GM12891 (cell line): ENCODE measurements around the gene TFF1.

Experiments used
- DNase-seq: peaks from one replicate; pipeline ENCODE4 v3.0.0; 2011; ENCODE audit warnings: low spot score; ENCODE audit not compliant: insufficient read length
- FAIRE-seq: peaks from 2 replicates; lab custom pipeline; 2011; peaks lifted over from hg19 to GRCh38; lab: Jason Lieb, UNC
- PAX5 ChIP-seq: IDR thresholded peaks from 2 replicates; pipeline ENCODE4 v1.6.1; 2011; ENCODE audit warnings: low read length, moderate library complexity, mild to moderate bottlenecking; ENCODE audit not compliant: insufficient read depth, severe bottlenecking
- POLR2A ChIP-seq: IDR thresholded peaks from 2 replicates; pipeline ENCODE4 v1.6.1; 2011; ENCODE audit warnings: low read depth, low read length, control low read depth
- POLR2AphosphoS5 ChIP-seq: IDR thresholded peaks from 2 replicates; pipeline ENCODE4 v1.6.1; 2011; ENCODE audit warnings: low read depth, low read length, control low read depth
- POU2F2 ChIP-seq: IDR thresholded peaks from 2 replicates; pipeline ENCODE4 v1.6.1; 2011; ENCODE audit warnings: low read depth, mild to moderate bottlenecking, control low read depth, low read length, moderate library complexity
- SPI1 ChIP-seq: IDR thresholded peaks from 2 replicates; pipeline ENCODE4 v1.6.1; 2011; ENCODE audit warnings: low read depth, low read length, control low read depth
- TAF1 ChIP-seq: IDR thresholded peaks from 2 replicates; pipeline ENCODE4 v1.6.1; 2011; ENCODE audit warnings: low read depth, low read length, control low read depth

TFF1 gene

GRCh38 chr21:42375966-42376337, 9.6 kb upstream of the TFF1 start:
- no peak; the same call in none of the 2 replicates for TF ChIP-seq POLR2A
- TF ChIP-seq POLR2AphosphoS5 = 0 out of 2 replicates have a peak, but pooled peaks have one; percentile 21
- TF ChIP-seq PAX5 = no peak
- TF ChIP-seq TAF1 = no peak
- DNase-seq (no peak), FAIRE-seq (no peak)

- TF ChIP-seq POLR2AphosphoS5 = no peak
- no peak for TF ChIP-seq POLR2A
- TF ChIP-seq SPI1 = no peak
- no peak for TF ChIP-seq POU2F2
- TF ChIP-seq TAF1 = no peak
- TF ChIP-seq PAX5 = no peak
- DNase-seq (no peak), FAIRE-seq (no peak)
These were observed 9.2 kb upstream of the TFF1 start for GRCh38 chr21:42375506-42375905.

DNA sequence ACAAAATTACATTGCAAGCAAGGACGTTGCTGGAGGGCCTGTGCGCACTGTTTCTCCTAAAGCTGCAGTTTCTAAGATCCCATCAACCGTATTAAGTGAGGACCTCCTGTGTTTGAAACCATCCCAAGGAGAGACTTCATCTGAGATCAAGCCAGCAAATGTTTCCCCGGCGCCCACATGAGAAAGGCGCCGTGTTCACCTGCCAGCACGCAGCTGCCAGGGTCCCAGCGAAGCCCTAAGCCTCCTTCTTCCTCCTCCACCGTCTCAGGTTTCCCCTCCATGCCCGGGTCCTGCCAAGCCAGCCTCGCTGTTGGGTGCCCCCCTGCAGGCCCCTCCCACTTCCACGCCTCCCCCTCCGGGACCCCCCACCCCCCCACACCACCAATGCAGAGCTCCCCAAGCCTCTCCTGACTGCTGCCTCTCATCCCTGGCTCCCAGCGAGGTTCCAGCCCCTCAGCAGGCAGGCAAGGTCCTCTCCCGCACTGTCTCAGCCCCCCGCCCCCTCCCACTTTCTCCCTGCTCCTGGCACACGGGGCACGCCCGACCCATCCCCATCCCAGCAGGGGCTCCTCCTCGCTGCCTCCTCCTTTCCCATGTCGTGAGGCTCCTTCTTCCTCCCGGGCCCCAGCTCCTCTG, 8.6 kb upstream of the TFF1 start:
- FAIRE-seq (no peak), DNase-seq (no peak)
- TF ChIP-seq SPI1 (no peak), POLR2A (no peak), POU2F2 (no peak), PAX5 (no peak), POLR2AphosphoS5 (no peak), TAF1 (no peak)

- DNase-seq (no peak), FAIRE-seq (no peak)
- TF ChIP-seq SPI1 (no peak), POU2F2 (no peak), POLR2A (no peak), TAF1 (no peak), PAX5 (no peak), POLR2AphosphoS5 (no peak)
These were observed 8.1 kb upstream of the TFF1 start for GRCh38 chr21:42374457-42374856.

DNA sequence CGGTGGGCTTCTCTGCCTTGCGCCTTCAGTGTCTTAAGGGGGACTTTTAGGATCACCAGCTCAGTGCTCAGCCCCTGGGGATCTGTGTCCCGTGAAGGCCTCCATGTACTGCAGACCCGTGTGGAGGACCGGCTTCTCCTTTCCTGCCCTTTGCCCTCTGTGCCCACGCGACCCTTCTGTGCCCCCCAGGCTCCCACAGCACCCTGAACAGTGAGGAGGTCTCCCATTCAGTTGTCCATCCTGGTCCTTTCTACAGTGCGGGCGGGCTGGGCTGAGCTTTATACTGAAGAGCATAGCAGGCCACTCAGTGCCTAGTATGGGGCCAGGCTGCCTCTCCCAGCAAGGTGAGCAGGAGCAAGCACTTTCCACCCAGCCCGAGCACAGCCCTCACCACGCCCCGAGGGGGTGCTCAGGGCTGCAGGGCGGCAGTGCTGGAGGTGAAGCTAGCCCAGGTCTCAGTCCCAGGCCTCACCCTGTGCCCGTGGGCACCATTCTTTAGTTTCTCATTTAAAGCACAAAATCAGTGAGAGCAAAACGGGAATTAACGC, 7.6 kb upstream of the TFF1 start:
- FAIRE-seq = no peak
- TF ChIP-seq POU2F2 (no peak), PAX5 (no peak), SPI1 (no peak), POLR2AphosphoS5 (no peak), POLR2A (no peak), TAF1 (no peak)
- DNase-seq = no peak

DNA sequence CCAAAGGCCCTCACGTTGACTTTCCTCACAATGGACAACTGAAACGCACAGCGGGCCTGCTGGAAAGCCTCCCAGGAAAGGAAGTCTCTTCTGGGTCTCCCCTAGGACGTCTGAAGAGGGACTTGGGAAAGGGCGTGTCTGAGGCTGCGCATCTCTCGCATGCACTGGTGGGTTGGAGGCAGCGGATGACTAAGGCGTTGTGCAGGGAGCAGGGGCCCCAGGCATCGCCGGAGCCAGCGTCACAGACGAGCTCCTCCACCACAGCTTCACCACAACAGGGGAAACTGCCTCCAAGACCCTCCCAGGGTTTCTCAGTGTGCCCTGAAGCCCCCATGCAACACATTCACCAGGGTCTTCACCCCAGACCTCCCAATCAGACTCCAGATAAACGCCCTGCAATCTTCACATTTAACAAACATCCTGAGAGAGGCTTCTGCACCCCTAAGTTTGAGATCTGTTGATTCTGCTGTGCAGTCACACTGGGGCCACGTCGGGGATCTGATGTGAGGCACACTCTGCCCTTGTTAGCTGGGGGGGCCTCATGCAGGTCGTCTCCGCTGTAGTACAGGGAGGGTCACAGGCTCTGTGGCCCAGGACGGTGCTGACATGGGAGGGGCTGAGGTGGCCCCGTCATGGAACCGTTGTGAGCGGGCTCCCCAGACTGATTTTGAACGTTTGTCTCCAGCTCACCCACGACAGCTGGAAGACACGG, 7.0 kb upstream of the TFF1 start:
- peak; percentile 50 for TF ChIP-seq POLR2AphosphoS5
- no peak for TF ChIP-seq POU2F2
- TF ChIP-seq SPI1 = no peak
- peak; percentile 49; the same call in 1 of the 2 replicates for TF ChIP-seq POLR2A
- DNase-seq (no peak), FAIRE-seq (no peak)

- FAIRE-seq = peak; percentile 5
- TF ChIP-seq PAX5 (no peak), POLR2AphosphoS5 (peak; percentile 48), SPI1 (no peak), TAF1 (no peak), POU2F2 (no peak), POLR2A (peak; percentile 51; the same call in 1 of the 2 replicates)
- DNase-seq = no peak
These were observed 4.7 kb upstream of the TFF1 start for GRCh38 chr21:42370894-42371654.

GRCh38 chr21:42369821-42370220, 3.5 kb upstream of the TFF1 start:
- DNase-seq (no peak), FAIRE-seq (no peak)
- TF ChIP-seq POLR2A (peak; percentile 28; the same call in 1 of the 2 replicates), PAX5 (no peak)

DNA sequence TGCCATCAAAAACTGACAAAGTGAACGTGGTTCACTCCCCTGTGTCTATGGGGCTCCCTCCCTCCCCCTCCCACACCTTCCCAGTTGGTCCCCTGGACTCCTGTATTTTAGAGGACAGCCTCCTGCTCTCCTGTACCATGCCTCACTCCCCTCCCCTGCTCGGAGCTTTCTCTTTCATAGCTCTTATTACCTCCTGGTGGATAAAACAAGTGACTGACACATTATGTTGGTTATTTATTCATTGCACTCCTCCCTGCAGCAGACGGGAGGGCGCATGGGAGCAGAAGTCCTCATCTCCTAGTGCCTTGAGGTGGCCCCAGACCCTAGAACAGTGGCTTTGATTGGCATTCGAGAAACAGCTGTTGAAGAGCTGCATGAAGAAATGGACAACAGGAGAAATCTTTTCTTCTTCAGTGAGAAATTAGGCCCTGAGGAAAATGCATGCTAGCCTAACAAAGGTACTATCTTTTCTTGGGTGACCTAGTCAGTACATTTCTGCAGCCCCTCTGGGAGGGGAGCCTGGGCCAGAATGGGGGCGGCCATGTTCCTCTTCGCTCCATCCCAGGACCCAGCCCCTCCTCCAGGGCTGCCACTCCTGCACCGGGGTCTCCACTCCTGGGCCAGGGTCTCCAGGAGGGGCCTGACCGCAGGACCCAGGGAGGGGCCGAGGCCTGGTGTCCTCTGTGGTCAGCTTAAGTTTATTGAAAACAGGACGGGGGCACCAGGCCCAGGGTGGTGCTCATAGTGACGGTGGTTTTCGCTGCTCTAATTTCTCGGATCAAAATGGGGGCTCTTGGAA, 1.2 kb upstream of the TFF1 start:
- FAIRE-seq (no peak), DNase-seq (no peak)
- no peak for TF ChIP-seq POU2F2
- no peak for TF ChIP-seq POLR2A
- no peak for TF ChIP-seq TAF1
- no peak for TF ChIP-seq SPI1
- no peak for TF ChIP-seq POLR2AphosphoS5
- no peak for TF ChIP-seq PAX5
